GM19397 (cell line): ENCODE measurements around the gene HSPA8.

Experiments
- ATAC-seq: cut with Tn5 transposase; IDR thresholded peaks from one replicate; pipeline ENCODE4 v1.9.1; 2021; ENCODE audit warnings: mild to moderate bottlenecking, moderate library complexity; ENCODE audit not compliant: unreplicated experiment

The HSPA8 gene

GRCh38 chr11:123051146-123051545 lies 10.8 kb downstream of the HSPA8 start:
- no peak for ATAC-seq

DNA sequence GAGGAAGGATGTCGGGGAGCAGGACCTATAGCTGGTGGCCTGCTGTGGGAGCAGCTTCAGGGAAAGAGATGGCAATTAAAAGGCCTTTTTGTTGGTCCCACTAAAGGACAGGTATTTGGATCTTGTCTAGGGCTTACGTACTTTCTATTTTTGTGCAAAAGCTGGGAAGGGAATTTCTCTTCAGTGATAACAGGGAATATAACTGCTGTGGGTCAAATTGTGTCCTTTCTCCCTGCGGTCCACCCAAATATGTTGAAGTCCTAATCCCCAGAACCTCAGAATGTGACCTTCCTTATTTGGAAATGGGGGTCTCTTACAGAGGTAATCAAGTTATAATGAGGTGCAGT lies 14.0 kb downstream of the HSPA8 start:
- ATAC-seq, result no peak

DNA sequence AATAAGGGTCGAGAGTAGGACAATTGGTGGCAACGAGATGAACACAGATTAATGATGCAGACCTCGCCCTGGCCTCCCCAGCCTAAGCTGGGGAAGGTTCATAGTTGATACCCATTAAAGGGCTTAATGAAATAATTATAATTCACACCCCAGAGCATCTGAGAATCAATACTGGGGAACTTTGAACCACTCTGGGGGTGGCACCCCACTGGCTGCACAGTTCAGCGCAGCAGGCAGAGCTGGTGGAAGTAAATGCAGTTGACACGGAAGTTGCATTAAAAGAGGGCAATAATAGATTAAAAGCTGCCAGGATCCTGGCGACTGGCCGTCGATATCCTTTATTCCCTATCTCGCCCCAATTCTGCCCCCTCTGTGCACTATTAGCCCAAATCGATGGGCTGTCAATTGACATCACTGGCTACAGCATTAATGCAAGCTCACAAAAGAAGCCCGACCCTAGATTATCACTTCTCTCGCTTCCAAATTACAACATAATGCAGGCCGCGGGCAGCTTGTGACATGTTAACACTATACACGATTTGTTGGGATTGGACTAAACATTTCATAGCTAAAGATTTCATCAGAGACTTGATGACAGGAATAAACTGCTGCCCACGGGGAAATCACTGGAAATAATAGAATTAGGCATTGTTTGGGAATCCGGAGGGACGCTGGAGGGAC lies 14.5 kb downstream of the HSPA8 start:
- ATAC-seq, result no peak

GRCh38 chr11:123046473-123047259 lies 15.3 kb downstream of the HSPA8 start:
- ATAC-seq, result no peak

GRCh38 chr11:123045101-123045500 lies 16.8 kb downstream of the HSPA8 start:
- no peak for ATAC-seq

GRCh38 chr11:123041185-123041584 lies 20.8 kb downstream of the HSPA8 start:
- ATAC-seq, result no peak

DNA sequence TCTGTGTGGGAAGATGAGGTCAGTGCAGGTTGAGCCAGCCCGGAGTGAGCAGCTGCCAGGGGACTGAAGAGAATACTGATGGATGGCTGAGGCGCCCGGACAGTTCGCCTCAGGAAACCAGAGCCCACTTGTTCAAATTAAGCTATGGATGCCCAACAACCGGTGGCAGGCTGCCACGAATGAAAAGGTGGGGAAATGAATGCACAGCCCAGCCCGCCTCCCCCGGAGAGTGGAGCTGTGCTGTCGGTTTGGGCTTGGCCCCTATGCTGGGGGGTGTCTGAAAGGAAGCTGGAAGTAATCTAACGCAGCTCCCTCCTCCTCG lies 21.9 kb downstream of the HSPA8 start:
- ATAC-seq, result no peak

- ATAC-seq, result no peak
Observed at GRCh38 chr11:123035831-123036230, 26.1 kb downstream of the HSPA8 start.

DNA sequence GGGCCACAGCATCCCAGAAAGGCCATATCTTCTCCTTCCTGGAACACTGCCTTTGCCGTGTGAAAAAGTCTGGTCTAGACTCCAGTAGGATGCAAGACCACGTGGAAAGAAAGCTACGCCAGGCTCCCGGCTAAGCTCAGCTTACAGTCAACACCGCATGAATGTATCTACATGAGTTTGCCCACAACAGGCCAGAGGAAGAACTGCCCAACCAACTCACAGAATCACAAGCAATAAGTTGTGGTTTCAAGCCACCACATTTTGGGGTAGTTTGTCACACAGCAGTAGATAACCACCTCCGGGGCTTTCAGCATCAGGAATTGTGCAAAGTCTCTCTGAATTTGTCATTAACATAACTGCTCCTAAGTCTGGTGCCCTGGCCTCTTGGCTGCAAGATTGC lies 27.3 kb downstream of the HSPA8 start:
- no peak for ATAC-seq

- ATAC-seq, result no peak
Observed at GRCh38 chr11:123033895-123034294, 28.0 kb downstream of the HSPA8 start.

DNA sequence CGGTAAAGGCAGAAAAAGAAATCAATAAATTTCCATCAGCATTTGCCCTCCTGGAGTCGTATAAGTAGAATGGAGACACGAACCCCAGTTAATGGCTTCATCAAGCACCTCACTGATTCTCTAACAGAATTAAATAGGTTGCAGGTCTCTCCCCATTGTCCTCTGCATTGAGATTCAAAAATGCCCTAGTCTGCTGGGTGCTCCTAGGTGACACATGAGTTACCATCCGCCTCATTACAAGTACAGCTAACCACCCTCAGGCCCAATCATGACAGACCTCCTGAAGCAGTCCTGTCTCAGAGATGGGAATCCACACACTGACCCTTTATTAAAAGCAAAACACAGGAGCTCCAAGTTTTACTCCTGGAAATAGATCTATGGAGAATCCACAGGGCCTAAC lies 31.4 kb downstream of the HSPA8 start:
- ATAC-seq, result no peak

- ATAC-seq, result no peak
Observed at GRCh38 chr11:123020968-123021367, 41.0 kb downstream of the HSPA8 start.

- no peak for ATAC-seq
Observed at GRCh38 chr11:123018702-123019101, 43.2 kb downstream of the HSPA8 start.

DNA sequence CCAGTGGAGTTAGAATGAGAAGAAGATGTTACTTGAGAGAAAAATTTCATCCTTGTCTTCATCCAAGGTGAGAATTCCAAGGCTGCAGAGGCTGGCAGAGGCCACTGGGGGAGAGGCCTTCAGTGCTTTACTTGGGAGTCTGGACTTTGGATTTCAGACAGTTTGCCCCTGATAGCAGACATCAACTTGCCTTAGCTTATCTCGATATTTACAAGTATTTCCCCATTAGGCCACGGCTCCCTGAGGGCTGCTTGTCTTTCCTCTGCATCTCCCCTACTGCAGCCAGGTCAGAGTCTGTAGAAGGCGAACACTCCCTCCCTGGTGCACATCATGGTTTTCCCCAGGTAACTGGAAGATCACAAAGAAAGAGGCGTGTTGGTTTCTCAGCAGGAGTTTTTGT lies 50.4 kb downstream of the HSPA8 start:
- ATAC-seq, result no peak
